ENCODE measurements around the gene TAF4.
"Not testable (repeated sequence)": the region's sequence is repeated elsewhere in the genome, so short reads cannot be mapped to it uniquely, and the experiment has no call there.

TAF4 gene

GRCh38 chr20:62056975-62057374 is 8.7 kb downstream of the TAF4 start:
- CTCF ChIA-PET = no interaction called here
- no peak for DNase-seq (ENCODE audit: extremely low spot score)
- no peak for TF ChIP-seq CTCF (IDR thresholded peaks at IDR 0.05; ENCODE audit: control extremely low read depth, extremely low read depth, low read depth, missing control alignments)
- POLR2A ChIA-PET = no interaction called here

GRCh38 chr20:62056377-62056776 is 9.3 kb downstream of the TAF4 start:
- ChIA-PET CTCF (no interaction called here), POLR2A (no interaction called here)
- DNase-seq (ENCODE audit: extremely low spot score) = no peak
- TF ChIP-seq CTCF (IDR thresholded peaks at IDR 0.05; ENCODE audit: control extremely low read depth, extremely low read depth, low read depth, missing control alignments) = no peak

GRCh38 chr20:62055862-62056115 is 9.9 kb downstream of the TAF4 start:
- DNase-seq (ENCODE audit: extremely low spot score); POLR2A ChIA-PET; CTCF ChIA-PET: not testable (repeated sequence)

DNA sequence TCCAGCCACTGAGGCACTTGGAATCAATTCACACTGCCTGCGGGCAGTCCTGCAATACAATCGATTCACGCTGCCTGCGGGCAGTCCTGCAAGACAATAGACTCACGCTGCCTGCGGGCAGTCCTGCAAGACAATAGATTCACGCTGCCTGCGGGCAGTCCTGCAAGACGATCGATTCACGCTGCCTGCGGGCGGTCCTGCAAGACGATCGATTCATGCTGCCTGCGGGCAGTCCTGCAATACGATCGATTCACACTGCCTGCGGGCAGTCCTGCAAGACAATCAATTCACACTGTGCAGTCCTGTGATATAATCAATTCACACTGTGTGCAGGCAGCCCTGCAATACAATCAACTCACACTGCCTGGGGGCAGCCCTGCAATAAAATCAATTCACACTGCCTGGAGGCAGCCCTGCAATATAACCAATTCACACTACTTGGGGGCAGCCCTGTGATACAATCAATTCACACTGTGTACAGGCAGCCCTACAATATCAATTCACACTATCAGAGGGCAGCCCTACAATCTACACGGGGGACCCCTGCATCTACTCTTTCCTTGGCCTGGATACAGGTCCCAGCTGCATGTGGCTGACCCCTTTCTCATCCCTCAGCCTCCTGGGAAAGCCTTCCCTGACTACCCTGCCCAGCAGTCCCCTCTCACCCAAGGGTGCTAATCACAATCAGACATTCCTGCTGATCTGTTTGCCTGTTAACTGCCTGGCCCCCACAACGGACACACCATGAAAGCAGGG is 10.4 kb downstream of the TAF4 start:
- DNase-seq (ENCODE audit: extremely low spot score) = no peak
- ChIA-PET POLR2A (no interaction called here), CTCF (no interaction called here)
- TF ChIP-seq CTCF (IDR thresholded peaks at IDR 0.05; ENCODE audit: control extremely low read depth, extremely low read depth, low read depth, missing control alignments) = no peak

DNA sequence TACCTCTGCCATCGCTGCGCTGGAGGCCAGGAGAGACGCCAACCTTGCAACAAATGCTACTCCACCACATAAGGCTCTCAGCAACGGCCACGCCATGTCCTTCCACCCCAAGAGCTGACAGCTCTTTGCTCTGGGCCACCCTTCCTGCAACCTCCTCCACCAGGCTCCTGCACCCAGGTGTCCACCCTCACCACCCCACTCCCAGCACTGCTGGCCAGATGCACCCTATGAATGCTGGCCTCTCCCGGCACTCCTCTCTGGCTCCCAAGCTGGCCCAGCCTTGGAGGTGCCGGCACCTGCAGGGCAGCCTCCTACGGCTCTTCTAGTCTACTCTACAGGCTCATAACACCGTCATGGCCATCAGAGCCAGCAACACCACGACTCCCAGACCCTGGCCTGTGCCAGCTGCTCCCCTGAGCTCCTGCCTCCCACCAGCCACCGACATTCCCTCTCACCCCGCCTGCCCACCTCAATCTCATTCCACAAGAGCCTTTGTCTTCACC is 11.2 kb downstream of the TAF4 start:
- ChIA-PET POLR2A (no interaction called here), CTCF (no interaction called here)
- TF ChIP-seq CTCF (IDR thresholded peaks at IDR 0.05; ENCODE audit: control extremely low read depth, extremely low read depth, low read depth, missing control alignments) = no peak
- DNase-seq (ENCODE audit: extremely low spot score) = no peak

DNA sequence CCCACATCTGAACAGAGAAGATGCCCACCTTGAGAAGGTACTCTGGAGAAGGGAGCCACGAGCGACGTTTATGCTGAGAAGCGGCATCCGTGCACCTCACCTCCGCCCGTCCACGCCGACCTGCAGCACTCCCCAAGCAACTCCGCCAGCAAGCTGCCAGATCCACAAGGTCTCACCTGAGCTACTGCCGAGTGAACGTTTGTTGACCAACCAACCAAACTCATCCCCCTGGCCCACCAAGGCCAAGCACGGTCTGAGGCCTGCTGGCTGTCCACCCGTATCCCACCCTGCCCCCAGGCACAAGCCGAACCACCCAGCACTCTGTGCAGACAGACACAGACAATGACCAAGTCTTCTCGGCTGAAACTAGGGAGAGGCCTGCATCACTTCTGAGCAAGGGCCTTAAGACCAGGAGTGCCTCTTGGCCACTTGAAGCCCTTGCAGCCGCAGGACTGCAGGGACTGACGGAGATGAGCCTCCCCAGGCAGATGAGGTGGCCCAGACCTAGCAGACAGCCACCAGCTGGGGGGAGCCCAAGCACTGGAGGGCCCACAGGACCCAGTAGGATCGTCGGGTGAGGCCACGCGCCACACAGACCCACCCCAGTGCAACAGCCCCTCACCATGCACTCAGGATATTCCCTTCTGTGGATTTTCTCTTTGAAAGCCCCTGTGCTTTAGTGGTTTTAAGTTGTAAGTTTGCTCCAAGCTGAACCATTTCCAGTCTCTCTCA is 12.1 kb downstream of the TAF4 start:
- DNase-seq (ENCODE audit: extremely low spot score) = no peak
- TF ChIP-seq CTCF (IDR thresholded peaks at IDR 0.05; ENCODE audit: control extremely low read depth, extremely low read depth, low read depth, missing control alignments) = no peak
- ChIA-PET POLR2A (no interaction called here), CTCF (no interaction called here)

- CTCF ChIA-PET = no interaction called here
- no peak for DNase-seq (ENCODE audit: extremely low spot score)
- POLR2A ChIA-PET = no interaction called here
- no peak for TF ChIP-seq CTCF (IDR thresholded peaks at IDR 0.05; ENCODE audit: control extremely low read depth, extremely low read depth, low read depth, missing control alignments)
Measured at GRCh38 chr20:62052842-62053464, 12.7 kb downstream of the TAF4 start.
